Measurements from ENCODE around the gene MYCL.
A peak's percentile ranks its signal among the peaks of the same experiment; 100 is the strongest.

MYCL gene, protein sequence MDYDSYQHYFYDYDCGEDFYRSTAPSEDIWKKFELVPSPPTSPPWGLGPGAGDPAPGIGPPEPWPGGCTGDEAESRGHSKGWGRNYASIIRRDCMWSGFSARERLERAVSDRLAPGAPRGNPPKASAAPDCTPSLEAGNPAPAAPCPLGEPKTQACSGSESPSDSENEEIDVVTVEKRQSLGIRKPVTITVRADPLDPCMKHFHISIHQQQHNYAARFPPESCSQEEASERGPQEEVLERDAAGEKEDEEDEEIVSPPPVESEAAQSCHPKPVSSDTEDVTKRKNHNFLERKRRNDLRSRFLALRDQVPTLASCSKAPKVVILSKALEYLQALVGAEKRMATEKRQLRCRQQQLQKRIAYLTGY

DNA sequence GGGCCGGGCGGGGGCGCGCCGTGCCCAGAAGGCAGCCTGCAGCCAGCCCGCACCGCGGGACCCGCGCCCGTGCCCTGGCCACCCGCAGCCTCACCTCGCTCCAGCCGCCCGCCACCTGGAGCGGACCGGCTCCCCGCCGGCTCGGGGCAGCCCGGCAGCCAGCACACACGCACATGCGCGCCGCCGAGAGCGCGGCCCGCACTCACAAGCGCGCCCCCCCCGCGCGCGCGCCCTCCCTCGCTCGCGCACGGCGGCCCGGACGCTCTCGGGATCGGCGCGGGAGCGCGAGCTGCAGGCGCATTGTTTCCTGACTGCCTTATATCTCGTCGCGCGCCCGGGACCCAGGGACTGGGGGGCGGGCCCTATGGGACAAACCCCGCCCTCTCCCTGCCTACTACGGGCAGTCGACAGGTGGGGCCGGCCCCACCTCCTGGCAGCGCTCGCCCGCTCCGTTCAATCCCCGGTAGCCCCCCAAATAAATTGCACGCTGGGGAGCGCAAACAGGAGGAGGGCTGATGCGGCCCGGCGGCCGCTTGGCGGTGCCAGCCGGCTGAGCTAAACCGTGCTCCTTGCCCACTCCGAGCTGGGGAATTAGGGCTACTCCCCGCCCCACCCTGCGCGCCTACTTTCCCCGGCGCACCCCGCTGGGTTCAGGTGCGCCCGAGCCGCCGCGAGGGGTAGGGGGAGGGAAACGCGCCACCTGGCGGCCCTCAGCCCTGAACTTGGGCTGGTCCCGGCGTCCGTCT, at the start of gene MYCL:
Gene MYCL, minus strand, starts transcription at position 204 of the 746 bp plus-strand sequence. CDS start 483 bp downstream, outside the sequence.
- peak; percentile 39 to 62 for DNase-seq

DNA sequence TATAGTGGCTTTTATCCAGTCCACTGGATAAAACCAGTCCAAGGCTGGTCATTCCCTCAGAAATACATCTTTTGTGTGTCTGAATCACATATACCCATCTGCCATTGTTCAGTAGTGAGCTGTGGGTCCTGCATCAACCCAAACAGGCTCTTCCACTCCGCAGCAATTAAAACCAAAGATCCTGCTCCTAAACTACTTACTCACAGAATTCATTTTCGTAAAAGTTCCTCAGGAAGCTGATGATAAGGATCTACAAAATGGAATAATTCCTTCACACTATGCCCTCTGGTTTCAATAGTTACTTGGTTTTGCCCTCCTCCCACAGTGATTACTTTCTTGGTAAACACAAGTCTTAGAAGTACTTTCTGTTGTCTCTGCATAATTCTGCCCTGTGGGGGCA, 48.2 kb upstream of the MYCL start:
- no peak for DNase-seq

DNA sequence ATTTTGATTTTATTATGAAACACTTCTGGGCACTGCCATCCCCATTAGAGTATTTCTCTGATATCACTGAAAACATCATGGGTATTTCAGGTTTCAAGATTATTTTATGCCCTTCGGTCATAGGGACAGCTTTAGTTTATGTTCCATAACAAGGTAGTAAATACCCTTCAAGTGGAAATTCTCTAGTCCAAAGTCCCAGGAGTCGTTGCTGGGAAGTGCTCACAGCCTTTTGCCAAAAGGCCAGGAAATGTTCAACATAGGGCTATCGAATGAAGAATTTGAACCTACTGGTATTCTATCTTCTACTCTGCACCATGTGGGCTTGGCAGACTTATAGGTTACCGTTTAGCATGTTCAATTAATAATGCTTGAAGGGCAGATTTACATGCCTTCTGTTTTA, 45.5 kb upstream of the MYCL start:
- DNase-seq, result no peak

DNA sequence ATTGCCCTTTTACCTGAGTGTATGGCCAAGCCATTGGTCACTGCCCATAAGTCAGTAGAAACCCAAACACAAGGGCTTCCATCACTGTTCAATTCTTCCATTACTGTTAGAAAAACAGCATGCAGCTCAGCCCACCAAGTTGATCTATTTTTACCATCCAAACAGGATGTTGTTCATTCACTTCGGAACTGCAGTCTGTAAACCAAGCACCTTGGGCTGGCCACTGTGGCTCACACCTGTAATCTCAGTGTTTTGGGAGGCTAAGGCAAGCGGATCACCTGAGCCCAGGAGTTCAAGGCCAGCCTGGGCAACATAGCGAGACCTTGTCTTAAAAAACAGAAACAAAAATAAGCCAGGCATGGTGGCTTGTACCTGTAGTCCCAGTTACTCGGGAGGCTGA, 44.5 kb upstream of the MYCL start:
- DNase-seq, result no peak

- no peak for DNase-seq
These were observed 42.8 kb upstream of the MYCL start for GRCh38 chr1:39944410-39945112.

DNA sequence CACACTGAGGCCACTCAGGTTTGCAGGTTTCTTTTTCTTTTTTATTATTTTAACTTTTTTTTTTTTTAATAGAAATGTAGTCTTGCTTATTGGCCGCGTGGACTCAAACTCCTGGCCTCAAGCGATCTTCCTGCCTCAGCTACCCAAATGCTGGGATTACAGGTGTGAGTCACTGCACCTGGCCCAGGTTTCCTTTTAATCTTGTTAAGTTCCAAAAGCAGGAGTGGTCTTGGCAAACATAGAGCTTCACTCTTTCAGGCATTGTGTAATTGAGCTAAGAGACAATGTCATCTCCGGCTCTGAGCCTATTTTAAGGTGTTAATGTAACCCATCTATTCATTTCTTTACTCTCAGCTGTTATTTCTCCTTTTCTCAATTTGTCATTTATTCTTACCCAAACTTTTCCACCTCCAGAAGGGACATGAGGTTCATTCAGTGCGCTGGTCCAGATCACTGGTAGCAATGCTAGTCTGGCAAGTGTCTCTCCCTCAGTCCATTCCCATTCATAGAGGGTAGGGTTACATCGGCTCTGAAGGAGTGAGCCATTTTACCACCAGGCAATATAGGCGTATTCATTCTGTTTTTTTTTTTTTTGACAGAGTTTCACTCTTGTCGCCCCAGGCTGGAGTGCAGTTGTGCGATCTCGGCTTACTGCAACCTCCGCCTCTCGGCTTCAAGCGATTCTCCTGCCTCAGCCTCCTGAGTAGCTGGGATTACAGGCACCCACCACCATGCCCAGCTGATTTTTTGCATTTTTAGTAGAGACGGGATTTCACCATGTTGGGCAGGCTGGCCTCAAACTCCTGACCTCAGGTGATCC, 42.0 kb upstream of the MYCL start:
- no peak for DNase-seq

- no peak for DNase-seq
These were observed 39.5 kb upstream of the MYCL start for GRCh38 chr1:39940980-39941871.

DNA sequence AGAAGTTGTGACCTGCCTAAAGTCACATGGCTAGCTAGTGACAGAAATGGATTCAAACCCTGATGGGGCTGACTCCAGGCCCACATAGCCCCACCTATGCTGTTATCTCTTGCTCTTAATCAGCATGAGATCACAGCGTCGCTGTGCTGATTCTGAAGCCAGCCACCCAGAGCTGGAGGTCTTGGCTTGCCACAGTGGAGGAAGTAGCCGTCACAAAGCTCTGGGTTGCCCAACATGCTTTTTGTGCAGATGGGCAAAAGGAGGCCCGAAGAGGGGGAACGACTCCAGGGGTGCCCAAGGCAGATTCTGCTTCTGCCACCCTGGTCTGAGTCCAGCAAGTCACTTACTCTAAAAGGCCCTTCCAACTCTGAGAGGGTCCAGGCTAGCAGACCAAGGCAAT, 38.5 kb upstream of the MYCL start:
- DNase-seq, result peak; percentile 35 to 58

DNA sequence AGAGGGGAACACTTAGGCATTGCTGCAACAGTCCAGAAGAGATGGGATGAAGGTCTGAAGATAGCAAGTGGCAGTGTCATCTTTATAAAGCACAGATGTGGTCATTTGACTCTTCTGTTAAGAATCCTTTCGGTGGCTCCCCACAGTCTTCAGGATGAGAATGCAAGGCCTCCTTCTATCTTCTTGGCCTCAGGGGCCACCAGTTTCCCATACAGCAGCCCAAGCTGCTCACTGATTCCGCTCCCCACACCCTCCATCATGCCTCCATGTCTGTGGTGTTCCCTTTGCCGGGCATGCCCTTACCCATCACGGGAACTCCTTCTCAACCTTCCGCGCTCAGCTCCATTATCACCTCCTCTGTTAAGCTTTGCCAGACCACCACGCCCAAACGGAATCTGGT, 37.1 kb upstream of the MYCL start:
- DNase-seq, result no peak

DNA sequence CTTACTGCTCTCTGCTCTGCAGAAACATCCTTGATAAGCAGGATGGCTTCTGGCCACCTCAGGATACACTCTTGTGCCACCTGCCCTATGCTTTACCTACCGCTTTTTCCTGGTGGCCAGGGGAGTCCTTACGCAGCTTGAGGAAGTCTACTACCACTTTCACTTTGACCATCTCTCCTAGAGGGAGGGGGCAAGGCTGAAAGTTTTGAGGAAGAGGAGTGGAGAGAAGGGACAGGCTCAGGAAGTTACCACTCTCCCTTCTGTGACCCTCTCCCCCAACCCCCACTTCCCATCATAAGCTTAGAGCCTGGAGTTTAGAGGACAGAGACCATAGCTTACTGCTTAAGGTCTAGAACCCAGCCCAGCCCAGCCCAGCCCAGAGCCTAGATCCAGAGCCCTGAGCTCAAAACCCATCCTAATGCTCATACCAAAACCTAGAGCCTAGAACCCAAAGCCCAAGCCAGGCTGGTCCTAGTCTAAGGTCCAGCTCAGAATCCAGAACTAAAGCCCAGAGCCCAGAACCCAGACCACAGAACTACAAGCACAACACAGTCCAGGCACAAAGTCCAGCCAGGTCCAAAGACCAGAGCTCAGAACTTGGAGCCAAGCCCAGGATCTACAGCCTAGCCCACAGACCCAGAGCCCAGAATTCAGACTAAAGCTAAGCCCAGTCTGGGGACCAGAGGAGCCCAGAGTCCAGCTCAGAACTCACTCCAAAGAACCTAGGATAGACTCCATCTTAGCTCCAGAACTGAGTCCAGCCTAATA, 35.2 kb upstream of the MYCL start:
- peak; percentile 33 to 53 for DNase-seq

- DNase-seq, result peak; percentile 78 to 81
These were observed 32.5 kb upstream of the MYCL start for GRCh38 chr1:39933956-39934941.

GRCh38 chr1:39928809-39929587, 27.3 kb upstream of the MYCL start:
- no peak for DNase-seq

- DNase-seq, result no peak
These were observed 25.8 kb upstream of the MYCL start for GRCh38 chr1:39927538-39927937.

DNA sequence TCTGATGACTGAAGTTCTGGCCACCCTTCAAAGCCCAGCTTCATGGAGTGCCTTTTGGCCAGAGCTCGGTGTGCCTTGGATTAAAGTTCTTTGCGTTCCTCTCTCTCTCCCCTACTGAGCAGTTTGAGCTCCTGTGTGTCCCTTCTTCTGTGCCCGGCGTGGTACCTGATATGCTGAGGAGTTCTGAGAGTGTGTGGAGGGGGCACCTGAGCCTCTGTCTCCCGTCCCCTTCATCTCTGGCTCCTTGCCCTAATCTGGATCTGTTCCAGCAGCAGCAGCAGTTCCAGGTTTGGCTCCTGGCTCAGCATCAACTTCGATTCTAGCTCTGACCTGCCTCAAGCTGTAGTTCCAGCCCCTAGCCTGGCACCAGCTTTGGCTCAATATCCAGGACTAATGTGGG, 25.1 kb upstream of the MYCL start:
- DNase-seq, result no peak

GRCh38 chr1:39926343-39926793, 24.7 kb upstream of the MYCL start:
- no peak for DNase-seq

DNA sequence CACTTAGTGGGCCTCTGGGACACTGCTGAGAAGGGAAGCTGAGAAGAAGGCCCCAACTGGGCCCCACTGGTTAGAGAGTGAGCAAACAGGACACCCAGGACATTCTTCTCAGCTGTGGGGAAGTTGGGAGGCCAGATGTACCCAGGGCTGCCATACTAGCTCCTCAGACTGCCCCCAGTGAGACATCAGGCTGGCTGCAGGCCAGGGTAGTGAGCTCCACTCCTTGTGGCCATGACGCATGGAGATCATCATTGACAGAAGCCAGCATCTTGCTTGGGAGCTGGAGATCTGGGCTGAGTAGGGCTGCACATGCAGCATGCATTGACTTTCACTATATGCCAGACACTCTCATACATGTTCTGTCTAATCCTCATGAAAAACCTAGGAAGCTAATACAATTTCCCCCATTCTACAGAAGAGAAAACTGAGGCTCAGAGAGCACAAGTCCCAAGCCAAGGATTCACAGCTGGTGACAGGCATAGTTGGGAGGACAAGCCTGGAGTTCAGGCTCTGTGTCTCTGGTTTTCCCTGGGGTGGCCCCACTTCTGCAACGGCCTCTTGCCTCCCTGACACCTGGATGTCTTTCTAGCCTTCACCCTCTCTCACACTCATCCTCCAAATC, 24.1 kb upstream of the MYCL start:
- DNase-seq, result no peak

DNA sequence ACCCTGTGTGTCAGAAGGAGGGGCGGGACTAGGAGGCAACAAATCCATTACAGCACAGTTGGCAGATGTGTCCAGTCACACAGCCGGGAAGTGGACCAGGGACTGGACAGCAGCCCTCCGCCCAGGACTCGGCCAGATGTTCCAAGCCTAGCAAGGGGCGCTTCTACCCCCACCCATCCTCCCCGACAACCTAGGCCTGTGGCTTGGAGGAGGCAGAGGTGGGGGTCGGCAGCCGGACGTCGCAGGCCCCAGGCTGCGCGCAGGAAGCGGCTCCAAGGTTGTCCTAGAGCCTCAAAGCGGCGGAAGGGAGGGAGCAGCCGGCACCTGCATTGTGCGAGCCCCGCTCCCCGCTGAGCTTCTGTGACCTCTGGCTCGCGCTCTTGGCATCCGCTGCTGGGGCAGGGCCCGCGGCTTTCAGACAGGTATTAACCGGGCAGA, 20.6 kb upstream of the MYCL start:
- no peak for DNase-seq

DNA sequence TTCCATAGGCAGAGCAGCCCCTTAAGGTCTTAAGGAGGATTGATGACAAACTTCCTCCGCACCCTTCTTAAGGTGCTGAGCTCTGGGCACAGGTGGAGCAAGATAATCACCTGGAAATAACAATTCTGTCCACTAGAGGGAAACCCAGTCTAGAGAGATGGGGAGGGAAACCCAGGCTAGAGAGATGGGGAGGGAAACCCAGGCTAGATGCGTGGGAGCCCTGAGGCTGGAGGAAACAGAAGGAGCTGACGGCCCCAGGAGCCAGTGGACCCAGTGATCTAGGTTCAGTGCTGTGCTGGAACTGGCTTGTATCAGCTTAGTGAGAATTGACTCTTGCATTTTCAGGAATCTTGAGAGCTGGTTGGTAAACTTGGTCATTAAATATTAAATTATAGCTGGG, 17.8 kb upstream of the MYCL start:
- DNase-seq, result peak; percentile 81 to 87

All from Kasumi-1 (cell line).